ENCODE measurements around the gene MAST4. TPM values are rescaled to one million over a fixed set of nuclear protein-coding genes. Genes with fewer than 3 reads are reported as not detected.
A peak's percentile ranks its signal among the peaks of the same experiment; 100 is the strongest.
"Not testable (repeated sequence)": the region's sequence is repeated elsewhere in the genome, so short reads cannot be mapped to it uniquely, and the experiment has no call there.

MAST4 gene
- total and polyA plus RNA-seq, 12 donors = 29.6 to 93.3 (median 76.6) TPM

DNA sequence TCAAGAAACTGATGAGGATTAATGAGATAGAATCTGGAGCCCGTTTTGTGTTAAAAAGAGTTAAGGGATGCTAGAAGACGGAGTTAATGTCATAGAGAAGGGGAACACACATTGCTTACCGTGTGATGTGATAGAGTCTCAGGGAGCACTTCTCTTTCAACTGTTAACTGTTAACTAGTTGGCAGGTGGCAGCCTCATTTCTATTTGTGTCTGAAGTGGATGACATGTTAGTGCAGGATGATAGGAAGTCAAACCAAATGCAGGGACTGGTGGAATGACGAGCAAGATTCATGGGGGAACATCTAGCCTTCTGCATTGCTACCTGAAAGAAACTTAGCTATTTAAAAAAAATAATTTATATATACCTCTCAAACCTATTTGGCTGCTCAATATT, 222.7 kb downstream of the MAST4 start:
- ATAC-seq = peak; percentile 48 to 91 (median 82)
- no peaks in the 10 kb centered on the region for H3K9me3 ChIP-seq
- peaks cover 0 to 22% (median 5%) of the 10 kb centered on the region in 9 donors for H3K4me1 ChIP-seq
- TF ChIP-seq, protein P1, sequence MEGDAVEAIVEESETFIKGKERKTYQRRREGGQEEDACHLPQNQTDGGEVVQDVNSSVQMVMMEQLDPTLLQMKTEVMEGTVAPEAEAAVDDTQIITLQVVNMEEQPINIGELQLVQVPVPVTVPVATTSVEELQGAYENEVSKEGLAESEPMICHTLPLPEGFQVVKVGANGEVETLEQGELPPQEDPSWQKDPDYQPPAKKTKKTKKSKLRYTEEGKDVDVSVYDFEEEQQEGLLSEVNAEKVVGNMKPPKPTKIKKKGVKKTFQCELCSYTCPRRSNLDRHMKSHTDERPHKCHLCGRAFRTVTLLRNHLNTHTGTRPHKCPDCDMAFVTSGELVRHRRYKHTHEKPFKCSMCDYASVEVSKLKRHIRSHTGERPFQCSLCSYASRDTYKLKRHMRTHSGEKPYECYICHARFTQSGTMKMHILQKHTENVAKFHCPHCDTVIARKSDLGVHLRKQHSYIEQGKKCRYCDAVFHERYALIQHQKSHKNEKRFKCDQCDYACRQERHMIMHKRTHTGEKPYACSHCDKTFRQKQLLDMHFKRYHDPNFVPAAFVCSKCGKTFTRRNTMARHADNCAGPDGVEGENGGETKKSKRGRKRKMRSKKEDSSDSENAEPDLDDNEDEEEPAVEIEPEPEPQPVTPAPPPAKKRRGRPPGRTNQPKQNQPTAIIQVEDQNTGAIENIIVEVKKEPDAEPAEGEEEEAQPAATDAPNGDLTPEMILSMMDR (IDR thresholded peaks at IDR 0.05) = no peak
- peak overlapping the region in 8 of 10 donors; percentile 31 to 68 (median 52) for H3K27ac ChIP-seq
- no peak overlapping the region for H3K4me3 ChIP-seq
- no peaks in the 10 kb centered on the region for H3K27me3 ChIP-seq
- intact Hi-C loops (cut with DNase I) = loop anchor here in 5 of 10 donors (5.0 to 10.0 kb wide), 7 partner anchors 46 to 388 kb away; no protein-coding TSS in a partner anchor
- H3K36me3 ChIP-seq = no peaks in the 10 kb centered on the region
- 48 to 65% methylated on average over 4 of the region's 4 CpGs for WGBS, 2 donors
- peak in 1 of 2 donors; percentile 34 for DNase-seq

DNA sequence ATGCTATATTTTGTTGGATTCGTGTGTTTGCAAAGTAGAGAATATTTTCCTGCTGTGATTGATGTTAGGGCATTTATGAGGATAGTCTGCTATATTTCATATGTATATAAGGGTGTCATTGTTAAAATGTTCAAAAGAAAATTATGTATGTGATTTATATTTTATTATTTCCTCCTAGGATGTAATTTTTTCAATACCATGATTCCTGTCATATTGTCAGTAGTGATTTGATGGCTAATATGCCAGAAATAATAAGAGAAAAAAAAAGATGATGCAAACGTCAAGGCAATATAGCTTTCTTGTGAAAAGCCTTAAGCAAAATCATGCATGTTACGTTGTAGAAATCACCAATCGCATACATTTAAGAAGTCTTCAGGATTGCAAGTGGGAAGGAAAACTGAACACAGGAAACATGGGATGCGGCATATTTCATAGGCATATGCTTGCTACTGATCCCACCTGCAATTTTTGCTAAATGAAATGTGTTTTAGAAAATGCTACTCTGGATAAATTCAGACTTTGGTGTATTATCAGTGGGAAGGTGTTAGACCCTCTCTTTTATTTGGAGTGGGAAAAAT, 224.5 kb downstream of the MAST4 start:
- intact Hi-C loops (cut with DNase I) = no loop called here
- Histone ChIP-seq H3K4me1 (peaks cover 0 to 15% (median 4%) of the 10 kb centered on the region in 9 donors), H3K9me3 (no peaks in the 10 kb centered on the region), H3K36me3 (no peaks in the 10 kb centered on the region), H3K27me3 (no peaks in the 10 kb centered on the region), H3K27ac (no peak overlapping the region), H3K4me3 (no peak overlapping the region)
- TF ChIP-seq, protein P1 (IDR thresholded peaks at IDR 0.05) = no peak
- DNase-seq = no peak
- 92 to 96% methylated on average over 5 of the region's 5 CpGs for WGBS, 2 donors
- no peak for ATAC-seq

GRCh38 chr5:66821688-66822429, 225.7 kb downstream of the MAST4 start:
- Histone ChIP-seq H3K9me3 (no peaks in the 10 kb centered on the region), H3K4me3 (no peak overlapping the region), H3K27ac (peak overlapping the region in 2 of 10 donors; percentile 2 to 57), H3K27me3 (no peaks in the 10 kb centered on the region), H3K4me1 (peaks cover 0 to 17% (median 4%) of the 10 kb centered on the region in 9 donors), H3K36me3 (no peaks in the 10 kb centered on the region)
- 61 to 75% methylated on average over 4 of the region's 4 CpGs for WGBS, 2 donors
- DNase-seq (no peak), ATAC-seq (peak in 2 of 8 donors; percentile 19 to 56)
- TF ChIP-seq, protein P1 (IDR thresholded peaks at IDR 0.05) = no peak
- intact Hi-C loops (cut with DNase I) = no loop called here

DNA sequence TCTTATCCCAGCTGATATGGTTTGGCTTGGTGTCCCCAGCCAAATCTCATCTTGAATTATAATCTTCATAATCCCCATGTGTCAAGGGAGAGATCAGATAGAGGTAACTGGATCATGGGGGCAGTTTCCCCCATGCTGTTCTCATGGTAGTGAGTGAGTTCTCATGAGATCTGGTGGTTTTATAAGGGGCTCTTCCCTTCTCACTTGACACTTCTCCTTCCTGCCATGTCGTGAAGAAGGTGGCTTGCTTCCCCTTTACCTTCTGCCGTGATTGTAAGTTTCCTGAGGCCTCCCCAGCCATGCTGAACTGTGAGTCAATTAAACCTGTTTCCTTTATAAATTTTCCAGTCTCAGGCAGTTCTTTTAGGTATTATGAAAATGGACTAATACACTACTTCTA, 226.7 kb downstream of the MAST4 start:
- intact Hi-C loops (cut with DNase I); ATAC-seq; H3K27me3 ChIP-seq; H3K36me3 ChIP-seq; H3K4me3 ChIP-seq; H3K9me3 ChIP-seq; DNase-seq: not testable (repeated sequence)
- 77 to 91% methylated on average over 2 of the region's 2 CpGs for WGBS, 2 donors
- peaks cover 0 to 19% (median 9%) of the 10 kb centered on the region in 9 donors for H3K4me1 ChIP-seq
- peak overlapping the region in 2 of 10 donors; percentile 2 to 57 for H3K27ac ChIP-seq
